ENCODE results near the gene IDH3G. TPM values are rescaled to one million over a fixed set of nuclear protein-coding genes. Genes with fewer than 3 reads are reported as not detected.

IDH3G gene
- total RNA-seq, 1 experiment from 2014 or later, result 89.4 TPM

DNA sequence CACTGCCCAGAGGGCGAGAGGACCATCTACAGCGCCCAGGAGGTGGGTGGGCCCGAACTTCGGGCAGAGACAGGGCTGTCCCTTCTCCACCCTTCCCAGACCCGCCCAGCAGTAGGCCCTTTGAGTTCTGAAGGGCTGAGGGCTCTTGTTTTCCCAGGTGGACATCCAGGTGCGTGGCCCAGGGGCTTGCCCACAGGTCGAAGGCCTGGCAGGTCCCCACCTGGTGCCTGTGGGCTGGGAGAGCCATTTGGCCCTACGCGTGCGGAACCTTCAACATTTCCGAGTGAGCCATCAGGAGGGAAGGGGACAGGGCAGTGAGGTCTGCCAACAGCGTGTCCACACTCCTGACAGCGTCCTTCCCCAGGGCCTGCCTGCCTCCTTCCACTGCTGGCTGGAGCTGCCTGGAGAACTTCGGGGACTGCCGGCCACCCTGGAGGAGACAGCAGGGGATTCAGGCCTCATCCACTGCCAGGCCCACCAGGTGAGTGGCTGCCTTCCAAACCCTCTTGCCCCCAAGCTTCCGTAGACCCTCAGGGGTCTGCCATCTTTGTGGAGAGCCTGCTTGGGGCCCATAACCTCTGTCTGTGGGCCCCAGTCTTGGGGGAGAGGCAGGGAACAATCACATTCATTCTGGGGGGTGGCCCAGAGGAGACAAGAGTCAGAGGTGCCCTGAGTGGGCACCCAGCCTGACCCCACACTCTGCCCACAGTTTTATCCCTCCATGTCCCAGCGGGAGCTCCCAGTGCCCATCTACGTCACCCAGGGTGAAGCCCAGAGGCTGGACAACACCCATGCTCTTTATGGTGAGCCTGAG is 23.4 kb downstream of the IDH3G start:
- ATAC-seq, result no peak
- no peaks in the 10 kb centered on the region for H3K9me3 ChIP-seq (ENCODE audit: control insufficient read depth, insufficient read depth, low read depth, low read length)
- H3K36me3 ChIP-seq (ENCODE audit: control insufficient read depth, insufficient read depth, low read length), result no peaks in the 10 kb centered on the region
- ChIA-PET CTCF (no interaction called here), POLR2A (no interaction called here)
- in situ Hi-C loops (cut with HindIII; ENCODE audit: low pct_unique_long_range_greater_than_20kb, low sequenced_read_pairs), result no loop called here
- H3K27ac ChIP-seq (ENCODE audit: low read length), result no peak overlapping the region
- DNase-seq (ENCODE audit: low read depth, low spot score), result no peak
- H3K4me1 ChIP-seq (ENCODE audit: control insufficient read depth, insufficient read depth, low read length), result peaks cover 7% of the 10 kb centered on the region
- BruUV-seq (replicated peaks), result no TSS peak
- H3K4me3 ChIP-seq (ENCODE audit: low read depth in 2 of 2, low read length in 2 of 2), result no peak overlapping the region
- intact Hi-C loops (cut with micrococcal nuclease; ENCODE audit: unreplicated experiment), result no loop called here
- H3K27me3 ChIP-seq (ENCODE audit: control insufficient read depth, insufficient read depth, low read length), result no peaks in the 10 kb centered on the region
- TF ChIP-seq, protein P1, sequence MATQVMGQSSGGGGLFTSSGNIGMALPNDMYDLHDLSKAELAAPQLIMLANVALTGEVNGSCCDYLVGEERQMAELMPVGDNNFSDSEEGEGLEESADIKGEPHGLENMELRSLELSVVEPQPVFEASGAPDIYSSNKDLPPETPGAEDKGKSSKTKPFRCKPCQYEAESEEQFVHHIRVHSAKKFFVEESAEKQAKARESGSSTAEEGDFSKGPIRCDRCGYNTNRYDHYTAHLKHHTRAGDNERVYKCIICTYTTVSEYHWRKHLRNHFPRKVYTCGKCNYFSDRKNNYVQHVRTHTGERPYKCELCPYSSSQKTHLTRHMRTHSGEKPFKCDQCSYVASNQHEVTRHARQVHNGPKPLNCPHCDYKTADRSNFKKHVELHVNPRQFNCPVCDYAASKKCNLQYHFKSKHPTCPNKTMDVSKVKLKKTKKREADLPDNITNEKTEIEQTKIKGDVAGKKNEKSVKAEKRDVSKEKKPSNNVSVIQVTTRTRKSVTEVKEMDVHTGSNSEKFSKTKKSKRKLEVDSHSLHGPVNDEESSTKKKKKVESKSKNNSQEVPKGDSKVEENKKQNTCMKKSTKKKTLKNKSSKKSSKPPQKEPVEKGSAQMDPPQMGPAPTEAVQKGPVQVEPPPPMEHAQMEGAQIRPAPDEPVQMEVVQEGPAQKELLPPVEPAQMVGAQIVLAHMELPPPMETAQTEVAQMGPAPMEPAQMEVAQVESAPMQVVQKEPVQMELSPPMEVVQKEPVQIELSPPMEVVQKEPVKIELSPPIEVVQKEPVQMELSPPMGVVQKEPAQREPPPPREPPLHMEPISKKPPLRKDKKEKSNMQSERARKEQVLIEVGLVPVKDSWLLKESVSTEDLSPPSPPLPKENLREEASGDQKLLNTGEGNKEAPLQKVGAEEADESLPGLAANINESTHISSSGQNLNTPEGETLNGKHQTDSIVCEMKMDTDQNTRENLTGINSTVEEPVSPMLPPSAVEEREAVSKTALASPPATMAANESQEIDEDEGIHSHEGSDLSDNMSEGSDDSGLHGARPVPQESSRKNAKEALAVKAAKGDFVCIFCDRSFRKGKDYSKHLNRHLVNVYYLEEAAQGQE (IDR thresholded peaks at IDR 0.05; ENCODE audit: insufficient read depth in 1 of 2, low read depth in 2 of 2, low read length in 1 of 2), result no peak

DNA sequence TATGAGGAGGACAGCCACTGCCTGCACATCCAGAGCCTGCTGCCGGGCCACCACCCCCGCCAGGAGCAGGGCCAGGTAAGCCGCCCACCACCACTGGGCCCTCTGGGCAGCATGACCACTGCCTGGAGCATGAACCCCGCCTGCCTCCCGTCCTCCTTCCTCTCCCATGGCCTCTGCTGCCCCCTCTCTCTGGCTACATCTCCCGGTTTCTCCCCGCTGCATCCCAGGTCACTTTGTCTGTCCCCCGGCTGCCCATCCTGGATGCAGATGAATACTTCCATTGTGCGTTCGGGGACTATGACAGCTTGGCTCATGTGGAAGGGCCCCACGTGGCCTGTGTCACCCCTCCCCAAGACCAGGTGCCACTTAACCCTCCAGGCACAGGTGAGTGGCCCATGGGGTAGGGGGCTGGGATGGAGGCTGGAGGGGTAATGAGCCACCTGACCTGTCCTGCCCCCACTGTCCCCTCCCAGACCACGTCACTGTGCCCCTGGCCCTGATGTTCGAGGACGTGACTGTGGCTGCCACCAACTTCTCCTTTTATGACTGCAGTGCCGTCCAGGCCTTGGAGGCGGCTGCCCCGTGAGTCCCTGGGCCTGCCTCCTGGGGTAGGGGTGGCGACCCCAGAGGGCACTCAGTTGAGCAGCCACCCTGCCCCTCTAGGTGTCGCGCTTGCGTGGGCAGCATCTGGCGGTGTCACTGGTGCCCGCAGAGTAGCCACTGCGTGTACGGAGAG is 24.1 kb downstream of the IDH3G start:
- intact Hi-C loops (cut with micrococcal nuclease; ENCODE audit: unreplicated experiment), result loop anchor here (10.0 kb wide), 2 partner anchors 115 to 155 kb away; partner anchors contain the start of genes ARHGAP4 and L1CAM
- no TSS peak for BruUV-seq (replicated peaks)
- CTCF ChIA-PET, result no interaction called here

More for the DNA sequence above, 24.1 kb downstream of the IDH3G start:
- Histone ChIP-seq H3K4me3 (ENCODE audit: low read depth in 2 of 2, low read length in 2 of 2) (no peak overlapping the region), H3K27ac (ENCODE audit: low read length) (no peak overlapping the region), H3K27me3 (ENCODE audit: control insufficient read depth, insufficient read depth, low read length) (no peaks in the 10 kb centered on the region), H3K4me1 (ENCODE audit: control insufficient read depth, insufficient read depth, low read length) (peaks cover 15% of the 10 kb centered on the region), H3K36me3 (ENCODE audit: control insufficient read depth, insufficient read depth, low read length) (no peaks in the 10 kb centered on the region), H3K9me3 (ENCODE audit: control insufficient read depth, insufficient read depth, low read depth, low read length) (no peaks in the 10 kb centered on the region)
- TF ChIP-seq POLR2AphosphoS5 (IDR thresholded peaks at IDR 0.05; ENCODE audit: low read depth, low read length), result no peak
- TF ChIP-seq, protein P2, sequence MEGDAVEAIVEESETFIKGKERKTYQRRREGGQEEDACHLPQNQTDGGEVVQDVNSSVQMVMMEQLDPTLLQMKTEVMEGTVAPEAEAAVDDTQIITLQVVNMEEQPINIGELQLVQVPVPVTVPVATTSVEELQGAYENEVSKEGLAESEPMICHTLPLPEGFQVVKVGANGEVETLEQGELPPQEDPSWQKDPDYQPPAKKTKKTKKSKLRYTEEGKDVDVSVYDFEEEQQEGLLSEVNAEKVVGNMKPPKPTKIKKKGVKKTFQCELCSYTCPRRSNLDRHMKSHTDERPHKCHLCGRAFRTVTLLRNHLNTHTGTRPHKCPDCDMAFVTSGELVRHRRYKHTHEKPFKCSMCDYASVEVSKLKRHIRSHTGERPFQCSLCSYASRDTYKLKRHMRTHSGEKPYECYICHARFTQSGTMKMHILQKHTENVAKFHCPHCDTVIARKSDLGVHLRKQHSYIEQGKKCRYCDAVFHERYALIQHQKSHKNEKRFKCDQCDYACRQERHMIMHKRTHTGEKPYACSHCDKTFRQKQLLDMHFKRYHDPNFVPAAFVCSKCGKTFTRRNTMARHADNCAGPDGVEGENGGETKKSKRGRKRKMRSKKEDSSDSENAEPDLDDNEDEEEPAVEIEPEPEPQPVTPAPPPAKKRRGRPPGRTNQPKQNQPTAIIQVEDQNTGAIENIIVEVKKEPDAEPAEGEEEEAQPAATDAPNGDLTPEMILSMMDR (IDR thresholded peaks at IDR 0.05), result no peak
- TF ChIP-seq, protein P1 (IDR thresholded peaks at IDR 0.05; ENCODE audit: insufficient read depth in 1 of 2, low read depth in 2 of 2, low read length in 1 of 2), result no peak
- TF ChIP-seq SIN3A (IDR thresholded peaks at IDR 0.05; ENCODE audit: borderline replicate concordance, insufficient read depth, low read depth, low read length), result no peak
- no peak for TF ChIP-seq TCF7L2 (IDR thresholded peaks at IDR 0.05; ENCODE audit: low read depth, low read length)
- in situ Hi-C loops (cut with HindIII; ENCODE audit: low pct_unique_long_range_greater_than_20kb, low sequenced_read_pairs), result no loop called here
- POLR2A ChIA-PET, result no interaction called here
- ATAC-seq (no peak), DNase-seq (ENCODE audit: low read depth, low spot score) (no peak)
